ENCODE data around the gene BCL2L14. TPM values are rescaled to one million over a fixed set of nuclear protein-coding genes. Genes with fewer than 3 reads are reported as not detected.

BCL2L14 gene
- total and polyA plus RNA-seq, 2 of the 4 experiments (the other 2 are of a cell fraction): not detected

DNA sequence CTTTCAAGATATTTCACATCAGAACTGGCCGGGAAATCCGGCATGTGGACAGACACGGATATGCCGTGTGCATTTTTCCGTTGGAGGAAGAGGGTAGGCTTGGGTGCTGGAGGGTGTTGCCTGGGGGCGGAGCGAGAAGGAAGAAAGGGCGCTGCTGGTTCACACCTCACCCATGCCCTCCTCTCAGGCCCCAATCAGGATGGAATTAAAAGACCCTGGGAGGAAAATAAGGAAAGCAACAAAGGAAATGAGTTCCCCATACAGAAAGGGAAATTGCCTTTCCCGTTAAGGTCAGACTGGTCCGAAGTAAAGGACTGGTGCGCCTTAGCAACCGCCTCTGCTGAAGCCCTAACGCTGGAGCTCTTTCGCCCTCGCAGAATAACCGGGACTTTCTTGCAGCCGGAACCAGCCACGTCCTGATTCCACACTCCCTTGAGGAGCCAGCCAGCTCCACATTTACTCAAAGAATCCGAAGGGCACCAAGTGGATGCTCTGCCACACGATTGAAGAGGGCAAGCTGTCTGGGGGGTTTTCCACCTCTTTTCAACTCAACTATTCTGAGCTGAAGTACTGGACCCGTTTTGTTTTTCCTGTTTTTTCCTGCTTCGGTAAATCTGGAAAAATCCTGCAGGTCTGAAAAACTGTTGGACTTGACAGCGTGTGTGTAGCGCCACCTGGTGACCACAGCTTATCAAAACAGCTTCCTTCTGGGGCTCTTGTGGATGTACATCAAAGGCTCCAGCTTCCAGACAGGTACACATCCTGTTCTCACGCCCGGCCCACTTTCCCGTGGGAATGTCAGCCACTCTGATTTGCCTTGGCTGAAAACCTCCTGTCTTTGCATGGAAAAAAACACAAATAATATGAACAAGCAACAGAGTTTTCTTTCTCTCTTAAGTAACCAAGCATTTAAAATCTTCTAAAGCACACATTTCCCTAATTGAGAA is 37.6 kb upstream of the BCL2L14 start:
- peak; percentile 87 for DNase-seq
- H3K23ac ChIP-seq (ENCODE audit: low read depth, low read length): peak overlapping the region; percentile 88
- peak overlapping the region; percentile 95 for H2AFZ ChIP-seq (replicated peaks; ENCODE audit: low read length, poor library complexity)
- peak overlapping the region; percentile 94 for H2BK120ac ChIP-seq (ENCODE audit: low read depth, low read length)
- H3K9ac ChIP-seq (ENCODE audit: low read depth, low read length): peak overlapping the region; percentile 92
- peak overlapping the region; percentile 78 for H4K5ac ChIP-seq (ENCODE audit: low read depth, low read length)
- peak overlapping the region; percentile 96 for H2BK20ac ChIP-seq (ENCODE audit: low read depth, low read length)
- peak overlapping the region; percentile 80; the same call in 1 of the 2 replicates for H3K56ac ChIP-seq (ENCODE audit: extremely low read depth, insufficient read depth, low read length)
- peak overlapping the region; percentile 70 for H3K27ac ChIP-seq (ENCODE audit: insufficient read depth, low read length)
- POLR2A ChIA-PET (ENCODE audit: unreplicated experiment): interaction anchor here (0.5 to 1.1 kb wide), 3 partner anchors 143 to 453 kb away, joined by 3 to 4 read pairs (median 3); no protein-coding TSS in a partner anchor
- in situ Hi-C loops (cut with MboI; ENCODE audit: low sequenced_read_pairs): loop anchor here (5.0 to 10.0 kb wide), 2 partner anchors 451 to 672 kb away; no protein-coding TSS in a partner anchor
- H2AK5ac ChIP-seq (ENCODE audit: low read depth, low read length): no peak overlapping the region
- no TSS peak for BruUV-seq (replicated peaks)
- ATAC-seq (ENCODE audit: low read depth): peak; percentile 92
- H3K4me2 ChIP-seq (ENCODE audit: low read depth, low read length): peak overlapping the region; percentile 96
- 0% methylated on average over 8 of the region's 27 CpGs; no CpG with 5 or more reads in 1 of the 2 experiments for WGBS, 2 experiments (ENCODE audit: extremely low coverage in 2 of 2, insufficient read length in 1 of 2)
- no peaks in the 10 kb centered on the region for H3K36me3 ChIP-seq (ENCODE audit: control insufficient read depth, insufficient read depth, low read length)
- H3K9me1 ChIP-seq (ENCODE audit: insufficient read depth, low read length): no peaks in the 10 kb centered on the region
- H3K79me1 ChIP-seq (ENCODE audit: low read depth in 1 of 2, low read length in 2 of 2): no peaks in the 10 kb centered on the region
- H3K4ac ChIP-seq (ENCODE audit: low read depth, low read length): peak overlapping the region; percentile 88
- peak overlapping the region; percentile 33 for H2BK5ac ChIP-seq (ENCODE audit: low read depth, low read length, poor library complexity, severe bottlenecking)
- peak overlapping the region; percentile 79; the same call in 1 of the 3 replicates for H2BK15ac ChIP-seq (ENCODE audit: low read depth, low read length)
- H3K4me3 ChIP-seq (ENCODE audit: insufficient read depth, low read depth, low read length): peak overlapping the region; percentile 55
- peak overlapping the region; percentile 90 for H2AK9ac ChIP-seq (replicated peaks; ENCODE audit: low read depth, low read length, poor library complexity)
- peaks cover 3% of the 10 kb centered on the region for H3K27me3 ChIP-seq (ENCODE audit: control insufficient read depth, insufficient read depth, low read length)
- TF ChIP-seq CEBPB (IDR thresholded peaks at IDR 0.05; ENCODE audit: low read depth, low read length): no peak
- TF ChIP-seq POLR2A (IDR thresholded peaks at IDR 0.05; ENCODE audit: low read depth, low read length): peak; percentile 58; the same call in 1 of the 2 replicates
- peak; percentile 98 for TF ChIP-seq SMC3 (IDR thresholded peaks at IDR 0.05; ENCODE audit: low read depth, low read length)
- peak; percentile 46 for TF ChIP-seq RCOR1 (IDR thresholded peaks at IDR 0.05; ENCODE audit: insufficient replicate concordance, low read length)
- TF ChIP-seq RAD21 (IDR thresholded peaks at IDR 0.05; ENCODE audit: low read length): peak; percentile 96
- TF ChIP-seq, protein P1, sequence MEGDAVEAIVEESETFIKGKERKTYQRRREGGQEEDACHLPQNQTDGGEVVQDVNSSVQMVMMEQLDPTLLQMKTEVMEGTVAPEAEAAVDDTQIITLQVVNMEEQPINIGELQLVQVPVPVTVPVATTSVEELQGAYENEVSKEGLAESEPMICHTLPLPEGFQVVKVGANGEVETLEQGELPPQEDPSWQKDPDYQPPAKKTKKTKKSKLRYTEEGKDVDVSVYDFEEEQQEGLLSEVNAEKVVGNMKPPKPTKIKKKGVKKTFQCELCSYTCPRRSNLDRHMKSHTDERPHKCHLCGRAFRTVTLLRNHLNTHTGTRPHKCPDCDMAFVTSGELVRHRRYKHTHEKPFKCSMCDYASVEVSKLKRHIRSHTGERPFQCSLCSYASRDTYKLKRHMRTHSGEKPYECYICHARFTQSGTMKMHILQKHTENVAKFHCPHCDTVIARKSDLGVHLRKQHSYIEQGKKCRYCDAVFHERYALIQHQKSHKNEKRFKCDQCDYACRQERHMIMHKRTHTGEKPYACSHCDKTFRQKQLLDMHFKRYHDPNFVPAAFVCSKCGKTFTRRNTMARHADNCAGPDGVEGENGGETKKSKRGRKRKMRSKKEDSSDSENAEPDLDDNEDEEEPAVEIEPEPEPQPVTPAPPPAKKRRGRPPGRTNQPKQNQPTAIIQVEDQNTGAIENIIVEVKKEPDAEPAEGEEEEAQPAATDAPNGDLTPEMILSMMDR (conservative IDR thresholded peaks at IDR 0.05; ENCODE audit: low read depth, low read length): peak; percentile 90
- TF ChIP-seq FOS (IDR thresholded peaks at IDR 0.05; ENCODE audit: low read depth, low read length): no peak
- TF ChIP-seq CHD1 (IDR thresholded peaks at IDR 0.05; ENCODE audit: low read depth, low read length): peak; percentile 38; the same call in 1 of the 2 replicates
- peak overlapping the region; percentile 92 for H3K18ac ChIP-seq (ENCODE audit: low read depth, low read length)
- H3K9me3 ChIP-seq (ENCODE audit: control insufficient read depth, insufficient read depth, low read length): no peaks in the 10 kb centered on the region
- H4K20me1 ChIP-seq (ENCODE audit: insufficient read depth, low read length): no peaks in the 10 kb centered on the region
- CTCF ChIA-PET: interaction anchor here (0.6 to 3.4 kb wide), 18 partner anchors 9 to 1948 kb away, joined by 3 to 54 read pairs (median 3); no protein-coding TSS in a partner anchor
- peak overlapping the region; percentile 87 for H4K91ac ChIP-seq (ENCODE audit: insufficient read depth, low read depth, low read length)
- dilution Hi-C loops (cut with HindIII; ENCODE audit: low sequenced_read_pairs, unreplicated experiment): loop anchor here (25.0 kb wide), 1 partner anchor 471 kb away; no protein-coding TSS in a partner anchor
- peak overlapping the region; percentile 28 to 85; a peak in 3 of 4 replicates for H4K8ac ChIP-seq (ENCODE audit: low read depth in 2 of 2, low read length in 2 of 2)
- no peaks in the 10 kb centered on the region for H3K4me1 ChIP-seq (ENCODE audit: control insufficient read depth, insufficient read depth, low read length)
- intact Hi-C loops (cut with micrococcal nuclease): loop anchor here (1.0 to 10.0 kb wide), 5 partner anchors 236 to 479 kb away; no protein-coding TSS in a partner anchor
- H3K14ac ChIP-seq (replicated peaks; ENCODE audit: low read depth, low read length): peak overlapping the region; percentile 95
